ENCODE measurements around the gene KLHDC9. TPM values are rescaled to one million over a fixed set of nuclear protein-coding genes. Genes with fewer than 3 reads are reported as not detected.

Gene KLHDC9
- total RNA-seq, 1 donor from 2014 or later, result 14.3 TPM

DNA sequence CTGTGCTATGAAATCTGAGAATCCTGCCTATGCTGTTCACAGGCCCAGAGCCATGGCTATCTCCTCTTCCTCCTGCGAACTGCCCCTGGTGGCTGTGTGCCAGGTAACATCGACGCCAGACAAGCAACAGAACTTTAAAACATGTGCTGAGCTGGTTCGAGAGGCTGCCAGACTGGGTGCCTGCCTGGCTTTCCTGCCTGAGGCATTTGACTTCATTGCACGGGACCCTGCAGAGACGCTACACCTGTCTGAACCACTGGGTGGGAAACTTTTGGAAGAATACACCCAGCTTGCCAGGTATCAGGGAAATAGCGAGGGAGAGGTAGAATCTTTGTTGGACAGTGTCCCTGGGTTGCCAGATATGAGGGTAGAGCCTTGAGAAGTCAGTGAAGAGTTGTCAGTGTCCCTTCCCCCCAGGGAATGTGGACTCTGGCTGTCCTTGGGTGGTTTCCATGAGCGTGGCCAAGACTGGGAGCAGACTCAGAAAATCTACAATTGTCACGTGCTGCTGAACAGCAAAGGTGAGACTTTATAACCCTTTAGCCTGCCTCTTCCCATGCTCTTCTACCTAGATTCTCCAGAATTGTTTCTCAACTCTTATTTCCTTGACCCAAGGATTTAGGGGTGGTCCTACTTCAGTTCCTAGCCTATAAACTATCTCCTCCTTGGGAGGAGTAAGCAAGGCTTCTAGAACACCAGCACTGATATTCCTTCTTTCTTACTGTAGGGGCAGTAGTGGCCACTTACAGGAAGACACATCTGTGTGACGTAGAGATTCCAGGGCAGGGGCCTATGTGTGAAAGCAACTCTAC is 21.1 kb downstream of the KLHDC9 start:
- Mint-ChIP-seq H3K36me3 (peaks cover 24% of the 10 kb centered on the region), H3K27ac (peak overlapping the region; percentile 94), H3K4me1 (ENCODE audit: unreplicated experiment) (peaks cover 30% of the 10 kb centered on the region), H3K9me3 (no peaks in the 10 kb centered on the region), H3K27me3 (no peaks in the 10 kb centered on the region), H3K4me3 (peak overlapping the region; percentile 95)
- DNase-seq (ENCODE audit: extremely low spot score, unreplicated experiment), result no peak
- TF ChIP-seq, protein P1, sequence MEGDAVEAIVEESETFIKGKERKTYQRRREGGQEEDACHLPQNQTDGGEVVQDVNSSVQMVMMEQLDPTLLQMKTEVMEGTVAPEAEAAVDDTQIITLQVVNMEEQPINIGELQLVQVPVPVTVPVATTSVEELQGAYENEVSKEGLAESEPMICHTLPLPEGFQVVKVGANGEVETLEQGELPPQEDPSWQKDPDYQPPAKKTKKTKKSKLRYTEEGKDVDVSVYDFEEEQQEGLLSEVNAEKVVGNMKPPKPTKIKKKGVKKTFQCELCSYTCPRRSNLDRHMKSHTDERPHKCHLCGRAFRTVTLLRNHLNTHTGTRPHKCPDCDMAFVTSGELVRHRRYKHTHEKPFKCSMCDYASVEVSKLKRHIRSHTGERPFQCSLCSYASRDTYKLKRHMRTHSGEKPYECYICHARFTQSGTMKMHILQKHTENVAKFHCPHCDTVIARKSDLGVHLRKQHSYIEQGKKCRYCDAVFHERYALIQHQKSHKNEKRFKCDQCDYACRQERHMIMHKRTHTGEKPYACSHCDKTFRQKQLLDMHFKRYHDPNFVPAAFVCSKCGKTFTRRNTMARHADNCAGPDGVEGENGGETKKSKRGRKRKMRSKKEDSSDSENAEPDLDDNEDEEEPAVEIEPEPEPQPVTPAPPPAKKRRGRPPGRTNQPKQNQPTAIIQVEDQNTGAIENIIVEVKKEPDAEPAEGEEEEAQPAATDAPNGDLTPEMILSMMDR (conservative IDR thresholded peaks at IDR 0.05), result peak; percentile 54

DNA sequence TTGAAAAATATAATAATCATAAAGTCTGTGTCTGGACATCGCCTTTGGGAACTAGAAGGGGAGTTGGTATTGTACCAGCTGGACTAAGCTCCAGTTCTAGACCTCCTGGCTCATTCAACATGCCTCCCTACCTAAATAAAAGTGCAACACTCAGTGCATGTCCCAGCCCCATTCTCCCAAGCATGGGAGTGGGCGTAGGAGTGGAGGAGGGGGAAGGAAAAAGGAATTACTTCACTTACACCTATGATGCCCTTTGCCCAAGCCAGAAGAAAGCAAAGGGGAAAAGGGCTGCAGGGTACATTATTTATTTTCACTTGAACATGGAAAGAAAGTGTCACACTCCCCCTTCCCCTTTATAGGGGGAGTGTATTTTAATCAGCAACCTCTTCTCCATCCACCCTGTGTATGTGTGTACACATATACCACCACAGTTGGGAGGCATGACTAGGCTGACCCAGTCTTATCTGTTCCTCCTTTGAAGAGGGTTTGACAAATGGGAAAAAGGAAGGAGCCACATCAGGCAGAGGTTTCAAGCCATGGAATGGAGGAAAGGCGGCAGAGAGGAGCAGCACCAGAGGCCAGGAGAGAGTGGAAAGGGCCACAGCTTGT is 23.0 kb downstream of the KLHDC9 start:
- peaks cover 26% of the 10 kb centered on the region for H3K36me3 Mint-ChIP-seq
- H3K9me3 Mint-ChIP-seq, result no peaks in the 10 kb centered on the region
- H3K4me3 Mint-ChIP-seq, result no peak overlapping the region
- H3K27me3 Mint-ChIP-seq, result no peaks in the 10 kb centered on the region
- no peak overlapping the region for H3K27ac Mint-ChIP-seq
- TF ChIP-seq, protein P1 (conservative IDR thresholded peaks at IDR 0.05), result no peak
- H3K4me1 Mint-ChIP-seq (ENCODE audit: unreplicated experiment), result peaks cover 25% of the 10 kb centered on the region
- no peak for DNase-seq (ENCODE audit: extremely low spot score, unreplicated experiment)

GRCh38 chr1:161121834-161122233 is 23.7 kb downstream of the KLHDC9 start:
- Mint-ChIP-seq H3K4me3 (no peak overlapping the region), H3K36me3 (peaks cover 30% of the 10 kb centered on the region), H3K27ac (no peak overlapping the region), H3K27me3 (no peaks in the 10 kb centered on the region), H3K4me1 (ENCODE audit: unreplicated experiment) (peaks cover 21% of the 10 kb centered on the region), H3K9me3 (no peaks in the 10 kb centered on the region)
- DNase-seq (ENCODE audit: extremely low spot score, unreplicated experiment), result no peak
- TF ChIP-seq, protein P1 (conservative IDR thresholded peaks at IDR 0.05), result no peak

GRCh38 chr1:161122967-161123366 is 24.8 kb downstream of the KLHDC9 start:
- Mint-ChIP-seq H3K4me1 (ENCODE audit: unreplicated experiment) (peaks cover 18% of the 10 kb centered on the region), H3K4me3 (no peak overlapping the region), H3K9me3 (no peaks in the 10 kb centered on the region), H3K27ac (no peak overlapping the region), H3K27me3 (no peaks in the 10 kb centered on the region), H3K36me3 (peaks cover 41% of the 10 kb centered on the region)
- no peak for DNase-seq (ENCODE audit: extremely low spot score, unreplicated experiment)
- TF ChIP-seq, protein P1 (conservative IDR thresholded peaks at IDR 0.05), result no peak

DNA sequence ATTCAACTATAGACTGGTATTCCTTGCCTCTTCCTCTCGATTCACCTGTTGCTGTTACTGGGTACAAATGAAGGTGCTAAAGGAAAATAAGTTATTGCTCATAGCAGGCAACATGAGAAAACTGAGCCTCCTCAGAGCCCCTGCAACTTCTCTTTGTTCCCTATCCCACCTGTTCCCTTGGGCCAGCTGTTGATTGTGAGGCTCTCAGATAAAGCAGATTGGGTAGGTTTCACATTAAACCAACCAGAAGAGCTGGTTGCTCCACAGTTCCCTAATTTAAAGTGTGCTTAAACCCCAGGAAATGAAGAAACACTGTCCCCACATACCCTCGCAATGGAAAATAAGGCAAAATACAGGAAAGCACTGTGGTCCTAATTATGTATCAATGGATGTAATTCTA is 29.5 kb downstream of the KLHDC9 start:
- H3K9me3 Mint-ChIP-seq, result no peaks in the 10 kb centered on the region
- H3K4me3 Mint-ChIP-seq, result no peak overlapping the region
- DNase-seq (ENCODE audit: extremely low spot score, unreplicated experiment), result no peak
- H3K27me3 Mint-ChIP-seq, result no peaks in the 10 kb centered on the region
- no peak overlapping the region for H3K27ac Mint-ChIP-seq
- H3K4me1 Mint-ChIP-seq (ENCODE audit: unreplicated experiment), result peaks cover 22% of the 10 kb centered on the region
- TF ChIP-seq, protein P1 (conservative IDR thresholded peaks at IDR 0.05), result no peak
- peaks cover 37% of the 10 kb centered on the region for H3K36me3 Mint-ChIP-seq
